Measurements from ENCODE around the gene FUT6.

FUT6 gene

DNA sequence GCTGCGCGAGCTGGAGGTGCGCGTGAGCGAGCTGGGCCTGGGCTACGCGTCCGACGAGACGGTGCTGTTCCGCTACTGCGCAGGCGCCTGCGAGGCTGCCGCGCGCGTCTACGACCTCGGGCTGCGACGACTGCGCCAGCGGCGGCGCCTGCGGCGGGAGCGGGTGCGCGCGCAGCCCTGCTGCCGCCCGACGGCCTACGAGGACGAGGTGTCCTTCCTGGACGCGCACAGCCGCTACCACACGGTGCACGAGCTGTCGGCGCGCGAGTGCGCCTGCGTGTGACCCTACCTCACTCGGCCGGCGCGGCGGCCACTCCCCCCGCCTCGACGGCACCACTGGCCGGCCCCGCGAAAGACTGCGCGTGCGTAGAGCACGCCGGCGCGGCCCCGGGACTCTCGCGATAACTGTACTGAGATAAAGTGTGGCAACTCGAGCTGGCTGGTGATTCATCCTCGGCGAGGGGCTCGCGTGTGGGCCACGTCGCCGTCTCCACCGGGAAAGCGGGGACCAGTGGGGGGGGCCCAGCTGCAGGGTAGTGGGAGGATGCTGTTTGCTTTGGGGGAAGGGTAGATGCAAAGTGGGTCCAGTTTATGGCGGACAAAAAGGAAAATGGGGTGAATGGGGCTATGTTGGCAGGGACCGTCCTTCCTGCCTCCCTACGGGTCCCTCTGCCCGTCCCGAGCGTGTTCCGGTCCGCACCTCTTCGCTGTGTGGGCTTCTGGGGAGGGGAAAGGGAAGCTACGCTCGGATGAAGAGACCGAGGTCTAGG lies 11.4 kb downstream of the FUT6 start:
- peak; percentile 99 for DNase-seq

GRCh38 chr19:5827342-5827890 lies 12.1 kb downstream of the FUT6 start:
- no peak for DNase-seq

DNA sequence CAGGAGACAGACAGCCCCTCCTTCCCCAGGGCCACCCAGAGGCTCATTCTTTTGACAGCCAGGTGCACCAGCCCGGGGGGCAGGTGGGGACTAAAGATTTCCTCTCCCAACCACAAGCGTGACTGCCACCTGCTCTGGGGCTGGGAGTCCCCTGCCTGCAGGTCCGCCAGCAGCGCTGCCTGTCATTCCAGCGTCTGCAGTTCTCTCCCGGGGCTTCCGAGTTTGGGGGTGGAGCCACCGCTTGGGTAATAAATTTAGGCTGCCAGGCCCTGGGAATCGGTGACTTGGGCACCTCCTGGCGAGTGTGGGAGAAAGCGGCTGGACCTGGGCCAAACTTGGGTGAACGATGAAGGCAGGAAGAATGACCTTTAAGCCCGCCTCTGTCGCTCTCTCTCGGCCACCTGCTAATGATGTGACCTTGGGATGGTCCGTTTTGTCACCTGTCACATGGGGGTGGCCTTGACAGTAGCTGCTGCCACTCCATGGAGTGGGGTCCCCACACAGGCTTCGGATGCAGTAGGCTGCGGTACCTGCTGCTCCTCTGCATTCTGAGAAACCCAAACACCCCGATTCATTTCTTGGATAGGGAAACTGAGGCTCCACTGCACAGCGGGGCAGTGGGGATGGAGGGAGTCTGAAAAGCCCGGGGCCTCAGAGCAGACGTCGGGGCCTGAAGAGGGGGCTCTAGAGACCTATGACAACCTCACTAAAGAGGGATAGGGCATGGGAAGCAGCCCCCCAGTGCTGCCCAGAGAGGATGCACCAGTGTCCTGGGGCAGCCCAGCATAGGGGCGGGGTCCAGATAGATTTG lies 12.8 kb downstream of the FUT6 start:
- peak; percentile 60 for DNase-seq

DNA sequence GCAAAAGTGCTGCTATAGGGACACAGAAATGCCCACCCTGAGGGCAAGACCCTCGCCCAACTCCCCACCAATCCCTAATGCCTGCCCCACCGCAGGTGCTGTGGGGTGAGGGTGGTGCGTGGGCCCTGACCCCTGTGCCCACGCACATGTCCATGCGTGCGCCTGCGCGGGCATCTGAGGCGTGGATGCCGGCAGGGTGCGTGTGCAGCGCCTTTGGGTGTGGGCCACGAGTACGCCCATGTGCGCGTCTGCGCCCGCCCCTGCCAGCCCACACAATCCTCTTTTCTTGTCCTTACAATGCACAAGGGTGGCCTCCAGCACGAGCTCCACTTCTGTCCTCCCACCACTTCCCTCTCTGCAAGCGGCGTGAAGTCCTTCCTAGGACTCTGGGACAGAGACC lies 14.3 kb downstream of the FUT6 start:
- no peak for DNase-seq

GRCh38 chr19:5824751-5825150 lies 14.8 kb downstream of the FUT6 start:
- DNase-seq: no peak

DNA sequence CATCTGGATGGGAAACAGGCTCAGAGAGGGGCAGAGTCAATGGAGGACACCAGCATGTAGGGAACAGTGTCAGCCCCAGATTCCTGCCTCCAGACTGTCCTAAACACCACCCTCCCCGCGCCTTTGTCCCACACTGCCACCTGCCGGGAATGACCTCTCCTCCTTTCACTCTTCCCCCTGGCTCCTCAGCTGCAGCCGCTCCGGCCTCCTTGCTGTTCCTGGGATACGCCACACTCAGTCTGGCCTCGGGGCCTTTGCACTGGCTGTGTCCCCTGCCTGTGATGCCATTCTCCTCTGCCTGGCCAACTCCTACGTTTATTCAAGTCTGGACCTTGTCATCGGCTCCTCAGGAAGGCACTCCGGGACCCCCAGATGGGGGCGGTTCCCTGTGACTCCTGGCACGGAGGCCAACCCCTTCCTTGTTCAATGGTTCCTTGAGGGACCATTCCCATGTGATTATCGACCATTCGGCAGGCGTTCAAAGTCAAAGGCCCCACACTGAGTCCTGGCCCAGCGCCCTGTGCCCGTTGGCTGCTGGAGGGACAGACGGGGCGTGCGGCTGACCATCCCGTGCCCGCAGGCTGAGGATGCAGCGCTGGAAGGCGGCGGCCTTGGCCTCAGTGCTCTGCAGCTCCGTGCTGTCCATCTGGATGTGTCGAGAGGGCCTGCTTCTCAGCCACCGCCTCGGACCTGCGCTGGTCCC lies 15.8 kb downstream of the FUT6 start:
- DNase-seq: no peak

- no peak for DNase-seq
Observed at GRCh38 chr19:5822181-5822844, 17.2 kb downstream of the FUT6 start.

DNA sequence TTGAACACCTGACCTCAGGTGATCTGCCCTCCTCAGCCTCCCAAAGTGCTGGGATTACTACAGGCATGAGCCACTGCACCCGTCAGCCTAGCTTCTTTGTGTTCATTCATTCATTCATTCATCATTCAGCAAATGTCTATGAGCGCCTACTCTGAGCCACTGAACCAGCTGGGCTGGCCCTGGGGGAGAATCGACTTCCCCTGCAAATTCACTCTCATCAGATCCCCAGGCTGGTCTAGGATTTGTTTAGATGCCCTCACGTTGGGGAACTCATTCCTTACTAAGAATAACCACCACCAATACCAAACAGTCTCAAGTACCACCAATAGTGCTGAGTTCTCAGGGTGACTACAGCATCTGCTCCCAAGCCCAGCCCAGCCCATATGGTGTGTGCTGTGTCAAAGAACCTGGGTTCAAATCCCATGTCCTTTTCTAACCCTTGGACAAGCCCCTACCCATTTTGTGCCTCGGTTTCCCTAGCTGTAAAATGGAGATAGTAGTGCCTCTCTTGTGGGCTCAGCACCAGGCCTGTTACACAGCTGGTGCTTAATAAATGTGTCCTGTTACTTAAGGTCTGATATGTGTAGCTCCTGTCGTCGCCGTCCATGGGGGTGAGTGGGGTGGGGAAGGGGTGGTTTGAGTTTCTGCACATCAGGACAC lies 17.9 kb downstream of the FUT6 start:
- no peak for DNase-seq

GRCh38 chr19:5820785-5821184 lies 18.7 kb downstream of the FUT6 start:
- no peak for DNase-seq

GRCh38 chr19:5818594-5818993 lies 20.9 kb downstream of the FUT6 start:
- no peak for DNase-seq

DNA sequence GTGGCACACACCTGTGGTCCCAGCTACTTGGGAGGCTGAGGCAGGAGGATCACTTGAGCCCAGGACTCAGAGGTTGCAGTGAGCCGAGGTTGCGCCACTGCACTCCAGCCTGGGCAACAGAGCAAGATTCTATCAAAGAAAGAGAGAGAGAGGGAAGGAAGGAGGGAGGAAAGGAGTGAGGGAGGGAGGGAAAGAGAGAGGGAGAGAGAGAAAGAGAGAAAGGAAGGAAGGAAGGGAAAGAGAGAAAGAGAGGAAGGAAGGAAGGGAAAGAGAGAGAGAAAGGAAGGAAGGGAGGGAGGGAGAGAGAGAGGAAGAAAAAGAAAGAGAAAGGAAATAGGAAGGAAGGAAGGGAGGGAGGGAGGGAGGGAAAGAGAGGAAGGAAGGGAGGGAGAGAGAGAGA lies 22.3 kb downstream of the FUT6 start:
- DNase-seq: no peak

GRCh38 chr19:5814852-5815246 lies 24.7 kb downstream of the FUT6 start:
- no peak for DNase-seq

- no peak for DNase-seq
Observed at GRCh38 chr19:5814123-5814851, 25.2 kb downstream of the FUT6 start.

DNA sequence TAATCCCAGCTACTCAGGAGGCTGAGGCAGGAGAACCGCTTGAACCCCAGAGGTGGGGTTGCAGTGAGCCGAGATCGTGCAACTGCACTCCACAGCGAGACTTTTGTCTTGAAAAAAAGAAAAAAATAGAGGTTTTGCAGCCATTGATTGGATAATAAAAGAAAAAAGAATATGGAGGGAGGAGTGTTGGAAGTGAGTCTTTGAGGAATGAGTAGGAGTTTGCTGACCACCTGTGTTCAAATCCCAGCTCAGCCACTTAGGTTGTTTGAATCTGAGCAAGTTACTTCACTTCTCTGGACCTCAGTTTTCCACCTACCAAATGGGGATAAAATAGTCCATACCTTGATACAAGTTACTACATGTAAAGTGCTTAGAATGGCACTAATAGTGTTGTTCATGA lies 28.4 kb downstream of the FUT6 start:
- DNase-seq: no peak

DNA sequence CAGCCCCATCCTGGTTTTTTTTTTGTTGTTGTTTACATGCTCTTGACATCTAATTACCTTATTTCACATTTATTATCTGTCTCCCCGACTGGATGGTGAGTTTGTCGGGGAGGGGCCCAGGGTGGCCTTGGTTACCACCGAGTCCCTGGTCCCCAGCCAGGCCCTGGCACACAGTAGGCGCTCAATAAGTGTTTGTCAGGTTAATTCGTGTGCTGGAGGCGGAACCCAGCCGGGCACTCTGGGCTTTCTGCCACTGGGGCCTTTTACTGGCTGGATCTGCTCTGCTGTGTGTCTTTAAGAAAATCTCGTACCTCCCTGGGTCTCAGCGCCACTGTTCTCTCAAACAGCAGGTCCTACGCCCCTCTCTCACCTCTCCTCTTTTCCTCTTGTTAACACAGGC lies 30.0 kb downstream of the FUT6 start:
- no peak for DNase-seq

GRCh38 chr19:5809053-5809452 lies 30.4 kb downstream of the FUT6 start:
- DNase-seq: no peak

DNA sequence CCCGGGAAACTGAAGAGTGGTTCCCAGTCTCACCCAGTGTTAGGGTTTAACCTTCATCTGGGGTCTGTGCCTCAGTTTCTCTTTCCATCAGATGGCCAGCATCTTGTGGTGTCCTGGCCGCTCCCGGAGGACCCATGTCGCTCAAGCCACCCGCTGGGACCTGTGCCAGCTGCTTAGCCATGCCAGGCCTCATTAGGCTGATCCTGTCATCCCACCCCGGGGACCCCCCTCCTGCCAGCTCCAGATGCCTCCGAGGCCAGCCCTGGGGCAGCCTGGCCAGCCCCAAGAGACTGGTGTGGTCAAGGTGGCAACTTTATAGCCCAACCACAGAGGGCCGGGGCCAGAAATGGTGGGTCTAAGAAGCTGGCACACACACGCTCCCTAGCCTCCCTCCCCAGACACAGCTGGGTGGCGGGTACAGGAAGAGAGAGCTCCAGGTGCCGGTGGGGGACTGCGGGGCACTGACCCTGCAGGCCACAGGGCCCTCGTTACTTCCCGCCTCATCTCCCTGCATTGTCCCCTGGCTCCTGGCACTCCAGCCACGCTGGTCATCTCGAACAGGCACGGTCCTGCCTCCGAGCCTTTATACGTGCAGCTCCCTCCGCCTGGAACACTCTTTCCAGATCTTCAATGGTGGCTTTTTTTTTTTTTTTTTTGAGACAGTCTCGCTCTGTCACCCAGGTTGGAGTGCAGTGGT lies 31.2 kb downstream of the FUT6 start:
- no peak for DNase-seq

- DNase-seq: no peak
Observed at GRCh38 chr19:5806905-5807304, 32.6 kb downstream of the FUT6 start.

DNA sequence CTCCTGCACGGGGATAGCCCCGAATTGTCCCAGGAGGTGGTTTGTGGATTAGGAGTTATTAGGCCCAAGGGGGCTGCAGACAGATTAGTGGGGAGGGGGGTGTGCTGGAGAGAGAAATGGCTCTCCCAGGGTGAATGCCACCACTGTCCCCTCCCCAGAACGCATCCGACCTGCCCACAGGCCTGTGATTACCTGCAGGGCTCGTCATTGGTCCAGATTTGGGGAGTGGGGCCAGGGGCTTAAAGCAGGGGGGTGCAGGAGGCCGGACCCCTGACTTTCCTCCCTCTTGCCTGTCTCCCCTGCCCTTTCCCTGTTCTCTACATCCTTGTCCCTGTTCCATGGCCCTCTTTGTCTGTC lies 33.4 kb downstream of the FUT6 start:
- DNase-seq: no peak

DNA sequence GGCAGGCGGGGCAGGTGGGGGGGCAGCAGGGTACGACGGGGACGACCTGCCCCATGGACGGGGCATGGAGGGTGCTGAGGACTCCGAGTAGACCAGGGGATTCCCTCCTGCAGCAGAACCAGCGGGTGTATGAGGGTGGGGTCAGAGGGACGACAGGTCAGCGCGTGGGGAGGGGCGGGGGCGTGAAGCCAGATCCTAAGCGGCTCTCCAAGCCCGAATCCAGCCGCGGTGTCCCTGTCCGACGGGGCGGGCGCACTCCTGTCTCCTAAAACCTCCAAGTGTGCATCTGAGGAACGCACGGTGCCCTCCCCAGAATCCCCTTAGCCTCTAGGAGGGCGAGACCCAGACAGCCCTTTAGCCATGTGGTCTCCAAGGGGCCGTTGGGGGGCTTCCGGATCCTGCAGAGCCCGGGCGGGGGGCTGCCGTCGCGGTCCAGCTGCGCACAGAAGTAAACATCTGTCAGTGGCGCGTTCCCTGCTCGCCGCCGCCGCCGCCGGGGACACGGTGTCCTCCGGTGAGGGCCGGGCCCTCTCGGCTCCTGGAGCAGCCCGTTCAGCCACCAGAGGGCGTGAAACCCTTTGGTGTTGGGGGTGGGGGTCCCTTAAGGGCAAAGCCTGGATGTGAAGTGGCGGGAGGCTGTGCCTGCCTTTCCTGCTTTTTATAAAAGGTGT lies 33.9 kb downstream of the FUT6 start:
- peak; percentile 82 for DNase-seq
